Stimulated activated CD4-positive, alpha-beta T cell treated with anti-CD3 and anti-CD28 coated beads, Interleukin-12 subunit alpha, Interleukin-12 subunit beta, amount 100 ng/mL, for 4 hours (primary cell): ENCODE results near the gene ALK.

Experiments used
- DNase-seq: peaks from one replicate; pipeline ENCODE4 v3.0.0-alpha.2; 2020

The ALK gene

DNA sequence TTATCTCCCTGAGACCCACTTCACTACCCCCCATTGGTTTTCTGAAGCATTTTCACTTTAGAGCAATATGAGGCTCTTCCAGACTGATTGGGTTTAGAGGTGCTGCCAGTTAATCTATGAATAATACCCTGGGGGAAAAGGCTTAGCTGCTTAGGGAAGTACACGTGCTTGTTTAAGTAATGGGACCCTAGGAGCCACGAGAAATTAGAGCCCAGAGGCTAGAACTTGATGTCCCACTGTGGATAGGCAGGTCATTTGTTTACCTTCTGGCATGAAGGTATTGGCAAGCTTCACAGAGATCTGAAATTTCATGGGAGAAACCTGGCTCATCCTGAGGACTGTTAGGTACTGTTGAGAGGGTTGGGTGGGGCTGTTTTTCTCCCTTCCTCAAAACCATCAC, 746.4 kb downstream of the ALK start:
- no peak for DNase-seq

DNA sequence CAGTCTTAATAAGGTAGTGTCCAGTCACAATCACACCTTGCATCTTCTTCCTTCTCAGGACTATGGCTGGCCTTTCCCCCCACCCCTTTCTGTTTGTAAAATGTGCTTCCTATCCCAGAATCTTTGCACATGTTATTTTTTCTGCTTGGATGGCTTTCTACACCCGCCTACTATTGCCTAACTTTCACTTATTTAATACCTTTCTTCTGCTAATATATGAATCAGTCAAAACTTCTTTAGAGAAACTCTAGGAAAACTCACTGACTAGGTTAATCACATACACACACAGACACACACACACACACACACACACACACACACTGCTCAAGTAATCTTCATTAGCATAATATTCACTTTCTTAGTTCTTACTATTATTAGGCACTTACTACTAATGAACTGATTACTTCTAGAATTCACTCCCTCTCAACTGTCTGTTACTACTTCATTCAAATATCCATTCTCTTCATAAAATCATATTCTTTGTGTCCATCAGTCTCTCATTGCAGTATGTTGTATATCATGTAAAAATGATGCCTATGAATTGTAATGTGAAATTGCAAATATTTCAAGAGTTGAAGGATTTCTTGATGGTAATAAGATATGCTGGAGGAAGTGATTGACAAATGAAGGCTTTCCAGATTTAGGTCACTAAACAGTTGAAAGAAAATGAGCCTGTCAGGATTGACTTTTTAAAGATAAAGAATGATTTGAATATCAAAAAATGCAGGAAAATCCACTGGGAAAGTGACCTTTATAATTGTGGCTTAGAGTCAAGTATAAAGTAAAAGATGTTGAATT, 754.9 kb downstream of the ALK start:
- no peak for DNase-seq

- no peak for DNase-seq
Observed at GRCh38 chr2:29165362-29166241, 755.8 kb downstream of the ALK start.

- DNase-seq, result no peak
Observed at GRCh38 chr2:29164091-29164846, 757.1 kb downstream of the ALK start.

- DNase-seq, result no peak
Observed at GRCh38 chr2:29162204-29162928, 759.0 kb downstream of the ALK start.

- DNase-seq, result no peak
Observed at GRCh38 chr2:29160184-29160583, 761.2 kb downstream of the ALK start.

DNA sequence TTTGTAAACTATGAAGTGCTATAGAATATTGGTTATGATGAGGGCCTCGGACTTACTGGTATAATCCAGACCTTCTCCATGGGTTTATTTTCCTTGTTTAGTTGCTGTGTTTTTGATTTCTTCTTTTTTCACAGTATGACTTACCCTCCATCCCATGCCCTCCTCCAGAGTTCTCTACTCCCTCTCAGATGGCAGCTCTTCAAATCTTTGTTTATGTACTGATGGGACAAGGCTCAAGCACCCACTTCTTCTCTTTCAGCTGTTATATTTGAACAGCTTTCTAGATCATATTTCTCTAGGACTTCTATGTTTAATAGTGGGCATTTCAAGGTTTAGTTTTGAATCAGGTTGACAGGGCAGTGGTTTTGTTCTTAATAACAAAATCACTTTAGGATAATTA, 762.3 kb downstream of the ALK start:
- DNase-seq, result no peak

DNA sequence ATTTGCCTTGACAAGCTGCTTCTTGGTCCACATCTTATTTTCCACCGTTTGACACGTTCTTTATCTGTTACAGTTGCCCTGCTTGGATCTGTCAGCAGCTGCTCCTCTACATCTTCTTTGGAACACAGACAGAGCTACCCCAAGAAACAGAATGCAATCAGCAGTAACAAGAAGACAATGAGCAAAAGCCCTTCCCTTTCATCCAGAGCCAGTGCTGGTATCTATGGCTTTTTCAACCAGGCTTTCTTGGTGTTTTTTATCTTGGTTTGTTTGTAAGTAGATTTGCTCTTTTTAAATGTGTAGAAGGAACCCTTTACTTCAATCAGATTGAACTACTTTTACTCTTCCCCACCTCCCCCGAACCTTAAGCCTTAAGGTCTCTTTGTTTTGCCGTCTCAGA, 764.3 kb downstream of the ALK start:
- no peak for DNase-seq

GRCh38 chr2:29155578-29155977, 765.8 kb downstream of the ALK start:
- no peak for DNase-seq

GRCh38 chr2:29154610-29155009, 766.8 kb downstream of the ALK start:
- DNase-seq, result no peak

GRCh38 chr2:29147963-29148362, 773.4 kb downstream of the ALK start:
- DNase-seq, result no peak

- DNase-seq, result no peak
Observed at GRCh38 chr2:29146197-29146596, 775.2 kb downstream of the ALK start.

DNA sequence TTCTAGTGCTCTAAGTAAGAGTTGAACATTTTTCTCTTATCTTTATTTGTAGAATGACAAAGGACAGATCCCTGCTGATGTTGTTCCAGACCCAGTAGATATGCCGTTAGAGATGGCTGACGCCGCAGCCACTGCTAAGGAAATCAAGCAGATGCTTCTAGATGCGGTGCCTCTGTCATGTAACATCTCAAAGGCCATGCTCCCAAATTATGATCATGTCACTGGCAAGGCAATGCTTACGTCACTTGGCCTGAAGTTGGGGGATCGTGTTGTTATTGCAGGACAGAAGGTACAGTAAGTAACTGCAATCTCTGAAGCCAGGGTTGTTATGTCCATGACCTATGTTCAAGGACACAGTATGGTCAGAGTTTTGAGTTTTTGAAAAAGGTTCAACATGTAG, 777.7 kb downstream of the ALK start:
- DNase-seq, result no peak
